ENCODE measurements around the gene SFR1.

Gene SFR1

DNA sequence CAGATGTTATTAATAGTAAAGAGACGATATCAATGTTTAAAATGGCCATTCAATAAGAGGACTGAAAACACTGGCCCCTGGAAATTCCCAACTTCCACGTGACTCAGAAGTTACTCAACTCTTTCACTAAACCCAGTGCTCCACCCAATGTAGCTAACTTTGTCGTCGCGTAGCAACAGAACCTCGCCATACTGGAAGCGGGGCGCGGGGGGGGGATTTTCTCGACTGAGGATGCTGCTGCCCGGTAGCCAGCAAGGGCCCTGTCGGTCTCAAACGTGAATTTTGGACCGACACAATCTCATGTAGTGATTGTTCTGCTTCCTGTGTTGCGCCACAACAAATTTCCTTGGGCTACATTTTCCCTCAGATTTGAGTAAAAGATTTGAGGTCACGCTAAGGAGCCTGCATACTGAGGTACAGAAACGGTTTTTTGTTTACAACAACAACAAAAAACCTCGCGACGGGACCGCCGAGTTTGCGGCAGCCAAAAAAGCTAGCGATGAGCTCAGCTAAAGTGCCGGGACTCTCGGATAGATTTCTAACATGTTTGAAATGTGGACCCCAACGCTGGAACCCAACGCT is 977 bp upstream of the SFR1 start:
- DNase-seq, result peak; percentile 77
- peaks cover 3 to 8% of the 10 kb centered on the region in 2 donors for H3K36me3 Mint-ChIP-seq
- H3K4me1 Mint-ChIP-seq, result peaks cover 8 to 13% of the 10 kb centered on the region in 2 donors
- ATAC-seq (replicated peaks), result peak; percentile 54 to 59
- no peaks in the 10 kb centered on the region for H3K27me3 Mint-ChIP-seq
- peak overlapping the region; percentile 97 for H3K27ac Mint-ChIP-seq
- H3K4me3 Mint-ChIP-seq, result peak overlapping the region; percentile 92 to 94
- no peaks in the 10 kb centered on the region for H3K9me3 Mint-ChIP-seq

DNA sequence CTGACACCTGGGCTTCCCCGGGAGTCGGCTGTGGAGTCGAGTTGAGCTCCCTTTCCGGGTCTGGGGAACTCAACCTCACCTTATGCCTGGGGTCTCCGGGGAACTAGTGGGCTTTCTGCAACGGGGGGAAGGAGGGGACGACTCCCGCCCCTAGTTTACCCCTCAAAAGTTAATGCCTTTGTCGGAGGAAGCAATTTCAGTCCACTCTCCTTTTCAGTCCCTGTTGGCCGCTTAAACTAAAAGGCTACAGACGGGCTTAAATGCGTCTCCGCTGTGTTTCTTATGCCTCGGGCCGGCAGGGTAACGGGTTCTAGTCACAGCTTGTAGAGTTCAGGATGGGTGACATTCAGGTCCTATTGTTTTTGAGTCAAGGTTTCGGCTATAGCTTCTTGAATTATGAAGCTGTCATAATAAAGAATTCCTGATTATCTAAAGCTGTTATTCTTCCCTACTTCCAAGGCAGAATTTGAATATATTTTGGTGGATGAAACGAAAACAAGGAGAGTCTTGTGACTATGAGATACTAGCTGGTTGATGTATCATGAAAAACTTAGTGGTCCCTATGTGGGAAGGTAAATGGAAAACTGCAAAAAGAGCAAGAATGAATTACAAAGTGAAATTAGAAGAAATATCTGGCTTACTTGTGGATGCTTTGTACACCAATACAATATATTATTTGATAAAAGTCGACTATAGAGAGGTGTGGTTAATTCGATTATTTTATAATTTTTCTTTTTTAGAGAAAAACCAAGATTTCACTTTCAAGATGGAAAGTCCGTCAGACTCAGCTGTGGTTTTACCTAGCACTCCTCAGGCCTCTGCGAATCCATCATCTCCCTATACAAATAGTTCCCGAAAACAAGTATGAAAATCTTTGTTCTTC is 495 bp downstream of the SFR1 start:
- no peak for DNase-seq
- Mint-ChIP-seq H3K27ac (peak overlapping the region; percentile 97), H3K4me1 (peaks cover 12 to 13% of the 10 kb centered on the region in 2 donors), H3K9me3 (no peaks in the 10 kb centered on the region), H3K4me3 (peak overlapping the region; percentile 92 to 94), H3K36me3 (peaks cover 10 to 13% of the 10 kb centered on the region in 2 donors), H3K27me3 (no peaks in the 10 kb centered on the region)
- peak; percentile 1 for ATAC-seq (replicated peaks)

DNA sequence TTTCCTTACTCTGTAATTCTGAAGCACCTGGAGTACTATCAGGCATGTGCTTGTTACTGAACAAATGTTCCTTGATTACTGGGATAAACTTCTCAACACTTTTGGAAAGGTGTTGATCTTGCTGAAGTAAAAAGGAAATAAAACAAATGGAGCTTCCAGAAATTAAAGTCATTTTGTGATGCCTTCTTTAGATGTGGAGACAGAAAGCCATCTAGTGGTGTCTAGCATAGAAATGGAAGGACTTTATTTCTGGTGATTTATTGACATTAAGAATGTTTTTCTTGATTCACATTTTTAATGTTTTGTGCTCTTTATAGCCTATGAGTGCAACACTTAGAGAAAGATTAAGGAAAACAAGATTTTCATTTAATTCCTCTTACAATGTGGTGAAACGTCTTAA is 1.4 kb downstream of the SFR1 start:
- ATAC-seq (replicated peaks) (no peak), DNase-seq (no peak)
- Mint-ChIP-seq H3K36me3 (peaks cover 10 to 13% of the 10 kb centered on the region in 2 donors), H3K4me1 (peaks cover 13 to 14% of the 10 kb centered on the region in 2 donors), H3K4me3 (peak overlapping the region in 1 of 2 donors; percentile 14), H3K27me3 (no peaks in the 10 kb centered on the region), H3K27ac (no peak overlapping the region), H3K9me3 (no peaks in the 10 kb centered on the region)

GRCh38 chr10:104127411-104127810 is 5.4 kb downstream of the SFR1 start:
- DNase-seq (no peak), ATAC-seq (replicated peaks) (peak; percentile 34 to 69)
- Mint-ChIP-seq H3K27ac (peak overlapping the region; percentile 10), H3K27me3 (peaks cover 0 to 1% of the 10 kb centered on the region in 2 donors), H3K4me1 (peaks cover 5 to 10% of the 10 kb centered on the region in 2 donors), H3K4me3 (no peak overlapping the region), H3K9me3 (no peaks in the 10 kb centered on the region), H3K36me3 (peaks cover 10 to 13% of the 10 kb centered on the region in 2 donors)

GRCh38 chr10:104128214-104128613 is 6.2 kb downstream of the SFR1 start:
- H3K9me3 Mint-ChIP-seq, result no peaks in the 10 kb centered on the region
- no peak overlapping the region for H3K27ac Mint-ChIP-seq
- ATAC-seq (replicated peaks), result no peak
- H3K4me3 Mint-ChIP-seq, result no peak overlapping the region
- peaks cover 10 to 13% of the 10 kb centered on the region in 2 donors for H3K36me3 Mint-ChIP-seq
- no peak for DNase-seq
- peaks cover 7 to 8% of the 10 kb centered on the region in 2 donors for H3K27me3 Mint-ChIP-seq
- peaks cover 0 to 6% of the 10 kb centered on the region in 2 donors for H3K4me1 Mint-ChIP-seq

GRCh38 chr10:104130041-104130440 is 8.1 kb downstream of the SFR1 start:
- DNase-seq (no peak), ATAC-seq (replicated peaks) (no peak)
- Mint-ChIP-seq H3K27me3 (peaks cover 8 to 15% of the 10 kb centered on the region in 2 donors), H3K27ac (no peak overlapping the region), H3K36me3 (peaks cover 10 to 12% of the 10 kb centered on the region in 2 donors), H3K4me1 (peaks cover 0 to 6% of the 10 kb centered on the region in 2 donors), H3K4me3 (no peak overlapping the region), H3K9me3 (no peaks in the 10 kb centered on the region)

GRCh38 chr10:104138131-104138530 is 16.2 kb downstream of the SFR1 start:
- no peak for ATAC-seq (replicated peaks)
- no peaks in the 10 kb centered on the region for H3K9me3 Mint-ChIP-seq
- no peak overlapping the region for H3K27ac Mint-ChIP-seq
- no peak overlapping the region for H3K4me3 Mint-ChIP-seq
- H3K36me3 Mint-ChIP-seq, result no peaks in the 10 kb centered on the region
- H3K4me1 Mint-ChIP-seq, result no peaks in the 10 kb centered on the region
- peaks cover 0 to 16% of the 10 kb centered on the region in 2 donors for H3K27me3 Mint-ChIP-seq
- DNase-seq, result no peak

DNA sequence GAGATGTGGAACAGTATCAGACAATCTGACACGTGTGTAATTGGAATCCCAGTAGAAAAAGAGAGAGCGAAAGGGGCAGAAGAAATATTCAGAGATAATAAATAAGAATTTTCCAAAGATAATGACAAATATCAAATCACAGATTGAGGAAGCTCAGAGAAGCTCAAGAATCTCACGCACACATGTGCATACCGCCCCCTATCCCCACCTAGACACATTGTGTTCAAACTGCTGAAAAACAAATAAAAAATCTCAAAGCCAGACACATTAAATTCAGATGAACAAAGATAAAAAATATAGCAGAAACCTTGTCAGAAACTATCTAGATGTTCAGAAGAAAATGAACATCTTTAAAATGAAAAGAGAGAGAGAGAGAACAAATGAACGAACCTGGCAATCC is 17.2 kb downstream of the SFR1 start:
- DNase-seq, result no peak
- Mint-ChIP-seq H3K36me3 (no peaks in the 10 kb centered on the region), H3K27me3 (peaks cover 0 to 9% of the 10 kb centered on the region in 2 donors), H3K27ac (no peak overlapping the region), H3K4me3 (no peak overlapping the region), H3K9me3 (no peaks in the 10 kb centered on the region), H3K4me1 (no peaks in the 10 kb centered on the region)
- ATAC-seq (replicated peaks), result no peak

DNA sequence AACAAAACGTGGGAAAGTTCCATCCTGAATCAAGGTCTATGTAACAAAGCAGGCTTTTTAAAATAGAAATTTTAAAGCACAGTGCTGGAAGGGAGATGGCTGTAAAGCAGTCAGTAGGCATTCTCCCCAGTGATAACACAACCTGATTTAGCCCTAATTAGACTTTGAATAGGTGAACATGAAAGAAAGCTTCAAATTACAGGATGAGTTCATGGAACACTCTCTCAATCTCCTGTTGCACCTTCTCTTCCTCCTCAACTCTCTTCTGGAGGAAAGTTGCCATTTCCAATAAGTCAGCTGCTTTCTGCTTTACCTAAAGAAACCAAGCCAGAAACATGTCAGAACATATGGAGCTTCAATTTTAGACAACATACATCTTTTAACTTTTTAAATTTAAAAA is 20.1 kb downstream of the SFR1 start:
- no peak overlapping the region for H3K4me3 Mint-ChIP-seq
- H3K4me1 Mint-ChIP-seq, result no peaks in the 10 kb centered on the region
- H3K9me3 Mint-ChIP-seq, result no peaks in the 10 kb centered on the region
- peaks cover 0 to 8% of the 10 kb centered on the region in 2 donors for H3K27me3 Mint-ChIP-seq
- DNase-seq, result no peak
- H3K27ac Mint-ChIP-seq, result no peak overlapping the region
- H3K36me3 Mint-ChIP-seq, result no peaks in the 10 kb centered on the region
- ATAC-seq (replicated peaks), result no peak

DNA sequence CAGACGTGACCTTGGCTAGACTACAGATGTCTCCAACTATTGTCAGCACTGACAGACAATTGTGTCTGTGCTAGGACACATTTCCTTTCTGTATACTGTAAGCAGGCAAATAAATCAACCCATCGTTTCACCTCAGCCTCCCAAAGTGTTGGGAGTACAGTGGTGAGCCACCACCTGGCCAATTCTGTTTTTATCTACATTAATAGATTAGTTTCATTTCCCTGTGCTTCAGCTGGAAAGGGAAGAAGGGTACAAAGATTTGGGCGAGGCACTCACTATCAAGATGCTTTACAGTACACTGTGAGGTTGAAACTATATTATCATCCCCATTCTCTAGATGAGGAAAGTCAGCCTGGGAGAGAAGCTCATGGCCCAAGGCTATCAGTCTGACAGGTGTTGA is 21.9 kb downstream of the SFR1 start:
- Mint-ChIP-seq H3K27me3 (peaks cover 0 to 11% of the 10 kb centered on the region in 2 donors), H3K4me1 (no peaks in the 10 kb centered on the region)
- ATAC-seq (replicated peaks), result no peak

GRCh38 chr10:104144931-104145330 is 23.0 kb downstream of the SFR1 start:
- H3K4me3 Mint-ChIP-seq, result no peak overlapping the region
- H3K27me3 Mint-ChIP-seq, result peaks cover 2 to 18% of the 10 kb centered on the region in 2 donors
- no peaks in the 10 kb centered on the region for H3K4me1 Mint-ChIP-seq
- H3K36me3 Mint-ChIP-seq, result no peaks in the 10 kb centered on the region
- no peaks in the 10 kb centered on the region for H3K9me3 Mint-ChIP-seq
- DNase-seq (no peak), ATAC-seq (replicated peaks) (no peak)
- no peak overlapping the region for H3K27ac Mint-ChIP-seq

More for the DNA sequence above, 21.9 kb downstream of the SFR1 start:
- Mint-ChIP-seq H3K9me3 (no peaks in the 10 kb centered on the region), H3K36me3 (no peaks in the 10 kb centered on the region), H3K4me3 (no peak overlapping the region), H3K27ac (no peak overlapping the region)
- DNase-seq, result no peak

DNA sequence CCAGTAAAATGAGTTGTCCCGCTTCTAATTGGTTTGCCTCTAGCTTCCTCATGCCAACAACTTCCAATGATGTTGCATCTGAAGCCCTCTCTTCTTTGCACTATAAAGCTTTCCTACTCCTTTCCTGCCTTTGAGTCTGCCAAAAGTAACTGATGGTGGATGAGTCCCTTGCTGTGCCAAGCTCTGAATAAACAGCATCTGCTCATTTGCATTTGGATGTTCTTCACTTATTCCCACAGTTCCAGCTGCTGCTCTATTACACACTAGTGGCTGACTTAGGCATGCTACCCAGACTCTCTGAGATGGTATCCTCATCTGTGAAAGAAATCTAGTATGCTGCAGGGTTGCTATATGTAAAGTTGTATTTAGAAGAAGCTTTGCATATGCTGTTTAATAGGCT is 24.9 kb downstream of the SFR1 start:
- no peaks in the 10 kb centered on the region for H3K4me1 Mint-ChIP-seq
- H3K27me3 Mint-ChIP-seq, result peaks cover 10 to 33% of the 10 kb centered on the region in 2 donors
- DNase-seq (no peak), ATAC-seq (replicated peaks) (no peak)
- no peak overlapping the region for H3K4me3 Mint-ChIP-seq
- H3K36me3 Mint-ChIP-seq, result peaks cover under 1 to 3% of the 10 kb centered on the region in 2 donors
- H3K27ac Mint-ChIP-seq, result no peak overlapping the region
- H3K9me3 Mint-ChIP-seq, result peaks cover under 1 to 3% of the 10 kb centered on the region in 2 donors

- DNase-seq (no peak), ATAC-seq (replicated peaks) (no peak)
- Mint-ChIP-seq H3K27ac (no peak overlapping the region), H3K9me3 (peaks cover 5 to 9% of the 10 kb centered on the region in 2 donors), H3K27me3 (peaks cover 23 to 51% of the 10 kb centered on the region in 2 donors), H3K36me3 (peaks cover 6 to 9% of the 10 kb centered on the region in 2 donors), H3K4me3 (no peak overlapping the region), H3K4me1 (no peaks in the 10 kb centered on the region)
Measured at GRCh38 chr10:104150139-104150538, 28.2 kb downstream of the SFR1 start.

- ATAC-seq (replicated peaks), result no peak
- H3K36me3 Mint-ChIP-seq, result peaks cover 6 to 9% of the 10 kb centered on the region in 2 donors
- H3K4me1 Mint-ChIP-seq, result no peaks in the 10 kb centered on the region
- peaks cover 5 to 9% of the 10 kb centered on the region in 2 donors for H3K9me3 Mint-ChIP-seq
- no peak for DNase-seq
- H3K27me3 Mint-ChIP-seq, result peaks cover 32 to 60% of the 10 kb centered on the region in 2 donors
- no peak overlapping the region for H3K4me3 Mint-ChIP-seq
- H3K27ac Mint-ChIP-seq, result no peak overlapping the region
Measured at GRCh38 chr10:104151737-104152136, 29.8 kb downstream of the SFR1 start.

DNA sequence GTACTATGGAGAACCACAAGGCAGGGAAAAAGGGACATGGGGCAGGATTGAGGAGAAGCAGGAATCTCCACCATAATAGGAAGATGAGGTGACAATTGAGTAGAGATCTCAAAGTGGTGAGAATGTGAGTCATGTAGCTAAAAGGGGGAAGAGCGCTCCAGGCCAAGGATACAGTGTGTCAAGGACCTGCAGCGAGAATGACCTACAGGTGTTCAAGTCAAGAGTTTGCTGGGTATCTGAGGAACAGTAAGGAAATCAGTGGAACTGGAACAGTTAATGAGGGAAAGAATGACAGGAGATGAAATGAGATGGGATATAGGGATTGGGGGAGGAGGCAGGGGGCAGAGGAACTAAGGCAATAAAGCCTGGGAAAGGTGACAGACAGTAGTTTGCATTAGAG is 33.6 kb downstream of the SFR1 start:
- Mint-ChIP-seq H3K27ac (no peak overlapping the region), H3K4me3 (no peak overlapping the region), H3K4me1 (no peaks in the 10 kb centered on the region), H3K27me3 (peaks cover 29 to 44% of the 10 kb centered on the region in 2 donors), H3K36me3 (peaks cover 6 to 8% of the 10 kb centered on the region in 2 donors), H3K9me3 (peaks cover 5 to 8% of the 10 kb centered on the region in 2 donors)
- DNase-seq (no peak), ATAC-seq (replicated peaks) (no peak)
